HEK293T (cell line): ENCODE data around the gene FGGY.

Experiments
- BHLHE40 ChIP-seq: fragments of 450-650 bp; IDR thresholded peaks from 2 replicates; pipeline ENCODE4 v1.6.1; 2016; ENCODE audit warnings: mild to moderate bottlenecking, moderate library complexity, borderline replicate concordance
- CTBP1 ChIP-seq: fragments of 450-650 bp; IDR thresholded peaks from 2 replicates; pipeline ENCODE4 v1.6.1; 2016; ENCODE audit warnings: borderline replicate concordance
- ELF4 ChIP-seq: fragments of 450-650 bp; IDR thresholded peaks from 2 replicates; pipeline ENCODE4 v1.6.1; 2017; ENCODE audit warnings: antibody characterized with exemption
- FOXA1 ChIP-seq: fragments of 450-650 bp; IDR thresholded peaks from 2 replicates; pipeline ENCODE4 v1.6.1; 2016; ENCODE audit warnings: mild to moderate bottlenecking
- FOXK2 ChIP-seq: fragments of 450-650 bp; IDR thresholded peaks from 2 replicates; pipeline ENCODE4 v1.6.1; 2016; ENCODE audit warnings: mild to moderate bottlenecking
- FOXM1 ChIP-seq: fragments of 450-650 bp; IDR thresholded peaks from 2 replicates; pipeline ENCODE4 v1.6.1; 2017; ENCODE audit warnings: mild to moderate bottlenecking, borderline replicate concordance
- HDGF ChIP-seq: fragments of 450-650 bp; IDR thresholded peaks from 2 replicates; pipeline ENCODE4 v1.6.1; 2017; ENCODE audit warnings: antibody characterized with exemption, borderline replicate concordance
- NFRKB ChIP-seq: fragments of 450-650 bp; IDR thresholded peaks from 2 replicates; pipeline ENCODE4 v1.6.1; 2016; ENCODE audit warnings: mild to moderate bottlenecking, moderate library complexity
- SUZ12 ChIP-seq: fragments of 450-650 bp; IDR thresholded peaks from 2 replicates; pipeline ENCODE4 v1.6.1; 2016; ENCODE audit warnings: mild to moderate bottlenecking
- TF ChIP-seq, protein P1 (sequence below): fragments of 450-650 bp; IDR thresholded peaks from 2 replicates; pipeline ENCODE4 v1.6.1; 2016

DNA sequence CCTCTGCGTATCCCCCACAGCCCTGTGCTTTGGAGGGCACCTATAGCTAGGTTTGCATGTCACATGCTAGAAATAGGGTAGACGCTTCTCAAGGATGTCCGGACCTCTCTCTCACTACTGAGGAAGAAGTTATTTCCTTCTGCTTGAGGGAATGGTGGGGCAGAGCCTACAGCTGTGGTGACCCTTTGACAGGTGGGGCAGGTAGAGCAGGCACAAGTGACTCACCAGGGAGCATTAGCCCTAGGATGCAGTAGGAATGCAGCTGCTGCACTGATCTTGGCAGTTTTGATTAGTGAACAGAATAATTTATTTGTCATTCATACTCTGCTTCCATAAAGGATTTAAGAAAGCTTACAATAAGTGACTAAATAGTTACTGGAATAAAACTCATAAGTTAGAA, 388.2 kb downstream of the FGGY start:
- TF ChIP-seq SUZ12 (no peak), CTBP1 (no peak), FOXK2 (no peak), BHLHE40 (no peak), HDGF (no peak), FOXA1 (no peak), FOXM1 (no peak), ELF4 (no peak), NFRKB (no peak)
- TF ChIP-seq, protein P1, sequence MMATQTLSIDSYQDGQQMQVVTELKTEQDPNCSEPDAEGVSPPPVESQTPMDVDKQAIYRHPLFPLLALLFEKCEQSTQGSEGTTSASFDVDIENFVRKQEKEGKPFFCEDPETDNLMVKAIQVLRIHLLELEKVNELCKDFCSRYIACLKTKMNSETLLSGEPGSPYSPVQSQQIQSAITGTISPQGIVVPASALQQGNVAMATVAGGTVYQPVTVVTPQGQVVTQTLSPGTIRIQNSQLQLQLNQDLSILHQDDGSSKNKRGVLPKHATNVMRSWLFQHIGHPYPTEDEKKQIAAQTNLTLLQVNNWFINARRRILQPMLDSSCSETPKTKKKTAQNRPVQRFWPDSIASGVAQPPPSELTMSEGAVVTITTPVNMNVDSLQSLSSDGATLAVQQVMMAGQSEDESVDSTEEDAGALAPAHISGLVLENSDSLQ: no peak
